Neural progenitor cell (in vitro differentiated cells): ENCODE data around the gene HLA-DPB1.

Experiments
- EZH2 ChIP-seq: fragments of 200-600 bp; sonication (generic); IDR thresholded peaks from 2 replicates; pipeline ENCODE4 v1.6.1; 2017; ENCODE audit warnings: antibody characterized with exemption, mild to moderate bottlenecking, moderate library complexity
- EZH2phosphoT487 ChIP-seq: fragments of 200-600 bp; sonication (generic); IDR thresholded peaks from 2 replicates; pipeline ENCODE4 v1.6.1; 2017; ENCODE audit warnings: antibody characterized with exemption
- TF ChIP-seq, protein P1 (sequence below): fragments of 200-600 bp; sonication (generic); IDR thresholded peaks from 2 replicates; pipeline ENCODE4 v1.5.1; 2017; ENCODE audit warnings: antibody characterized with exemption, mild to moderate bottlenecking

DNA sequence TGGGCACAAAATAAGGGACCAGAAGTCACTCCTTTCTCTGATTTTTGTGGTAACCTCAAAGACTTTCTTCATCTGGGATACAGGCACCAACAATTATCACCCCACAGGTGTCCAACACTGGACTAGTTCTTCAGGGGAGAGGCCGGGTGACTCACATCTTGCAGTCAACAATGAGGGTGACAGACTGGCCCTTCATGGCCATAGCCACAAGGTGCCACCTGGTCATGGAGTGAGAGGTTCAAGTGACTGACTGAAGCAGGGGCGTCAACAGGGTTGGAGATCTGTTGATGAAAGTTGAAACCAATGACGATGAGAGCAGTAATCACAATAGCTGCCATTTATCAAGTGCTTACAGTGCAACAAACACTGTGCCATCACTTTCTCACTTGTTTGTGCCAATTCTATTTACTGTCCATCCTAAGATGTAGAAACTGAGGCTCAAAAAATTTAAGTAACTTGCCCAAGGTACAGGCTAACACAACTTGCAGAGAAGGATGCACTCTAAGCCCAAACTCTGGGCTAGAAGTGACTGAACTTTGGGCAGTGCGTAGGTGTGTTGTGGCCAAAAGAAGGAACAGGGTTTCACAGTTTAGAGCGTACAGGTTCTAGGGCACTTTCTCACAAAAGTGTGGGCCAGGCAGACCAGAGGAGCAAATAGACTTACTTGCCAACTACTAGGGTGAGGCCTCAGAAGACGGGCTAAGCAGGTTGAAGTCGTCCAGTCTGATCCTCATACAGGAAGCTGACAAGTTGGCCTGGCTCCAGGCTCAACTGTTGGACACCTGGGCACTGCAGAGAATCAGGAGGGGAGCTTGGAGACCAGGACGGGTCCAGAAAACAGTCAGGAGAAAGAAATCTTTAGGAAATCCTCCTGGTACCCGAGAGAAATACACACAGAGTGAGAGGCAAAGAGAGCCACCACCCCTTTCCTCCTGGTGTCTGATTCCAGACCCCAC, 30.4 kb downstream of the HLA-DPB1 start:
- TF ChIP-seq, protein P1, sequence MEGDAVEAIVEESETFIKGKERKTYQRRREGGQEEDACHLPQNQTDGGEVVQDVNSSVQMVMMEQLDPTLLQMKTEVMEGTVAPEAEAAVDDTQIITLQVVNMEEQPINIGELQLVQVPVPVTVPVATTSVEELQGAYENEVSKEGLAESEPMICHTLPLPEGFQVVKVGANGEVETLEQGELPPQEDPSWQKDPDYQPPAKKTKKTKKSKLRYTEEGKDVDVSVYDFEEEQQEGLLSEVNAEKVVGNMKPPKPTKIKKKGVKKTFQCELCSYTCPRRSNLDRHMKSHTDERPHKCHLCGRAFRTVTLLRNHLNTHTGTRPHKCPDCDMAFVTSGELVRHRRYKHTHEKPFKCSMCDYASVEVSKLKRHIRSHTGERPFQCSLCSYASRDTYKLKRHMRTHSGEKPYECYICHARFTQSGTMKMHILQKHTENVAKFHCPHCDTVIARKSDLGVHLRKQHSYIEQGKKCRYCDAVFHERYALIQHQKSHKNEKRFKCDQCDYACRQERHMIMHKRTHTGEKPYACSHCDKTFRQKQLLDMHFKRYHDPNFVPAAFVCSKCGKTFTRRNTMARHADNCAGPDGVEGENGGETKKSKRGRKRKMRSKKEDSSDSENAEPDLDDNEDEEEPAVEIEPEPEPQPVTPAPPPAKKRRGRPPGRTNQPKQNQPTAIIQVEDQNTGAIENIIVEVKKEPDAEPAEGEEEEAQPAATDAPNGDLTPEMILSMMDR, result no peak
- TF ChIP-seq EZH2 (no peak), EZH2phosphoT487 (no peak)
